ENCODE results near the gene PRMT7.

The PRMT7 gene

DNA sequence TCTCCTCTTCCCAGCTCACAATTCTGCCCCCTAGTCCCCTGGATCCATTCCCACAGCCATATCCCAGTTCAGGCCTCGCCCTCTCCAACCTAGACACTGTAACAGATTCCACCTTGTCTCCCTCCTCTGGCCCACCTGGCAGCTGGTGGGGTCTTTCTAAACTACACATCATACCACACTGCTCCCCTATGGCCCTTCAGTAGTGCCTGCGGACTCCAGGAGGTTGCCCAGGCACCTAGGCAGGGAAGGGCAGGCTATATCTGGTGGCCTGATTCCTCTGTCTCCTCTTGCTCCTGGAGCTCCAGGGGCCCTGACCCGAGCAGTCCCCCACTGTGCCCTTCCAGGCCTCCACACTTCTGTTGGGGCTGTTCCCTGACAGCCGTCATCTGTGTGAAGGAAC is 73.0 kb downstream of the PRMT7 start:
- DNase-seq (ENCODE audit: low read depth), result no peak
- TF ChIP-seq, protein P1, sequence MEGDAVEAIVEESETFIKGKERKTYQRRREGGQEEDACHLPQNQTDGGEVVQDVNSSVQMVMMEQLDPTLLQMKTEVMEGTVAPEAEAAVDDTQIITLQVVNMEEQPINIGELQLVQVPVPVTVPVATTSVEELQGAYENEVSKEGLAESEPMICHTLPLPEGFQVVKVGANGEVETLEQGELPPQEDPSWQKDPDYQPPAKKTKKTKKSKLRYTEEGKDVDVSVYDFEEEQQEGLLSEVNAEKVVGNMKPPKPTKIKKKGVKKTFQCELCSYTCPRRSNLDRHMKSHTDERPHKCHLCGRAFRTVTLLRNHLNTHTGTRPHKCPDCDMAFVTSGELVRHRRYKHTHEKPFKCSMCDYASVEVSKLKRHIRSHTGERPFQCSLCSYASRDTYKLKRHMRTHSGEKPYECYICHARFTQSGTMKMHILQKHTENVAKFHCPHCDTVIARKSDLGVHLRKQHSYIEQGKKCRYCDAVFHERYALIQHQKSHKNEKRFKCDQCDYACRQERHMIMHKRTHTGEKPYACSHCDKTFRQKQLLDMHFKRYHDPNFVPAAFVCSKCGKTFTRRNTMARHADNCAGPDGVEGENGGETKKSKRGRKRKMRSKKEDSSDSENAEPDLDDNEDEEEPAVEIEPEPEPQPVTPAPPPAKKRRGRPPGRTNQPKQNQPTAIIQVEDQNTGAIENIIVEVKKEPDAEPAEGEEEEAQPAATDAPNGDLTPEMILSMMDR (IDR thresholded peaks at IDR 0.05; ENCODE audit: low read depth, low read length, missing control alignments), result no peak
- no peak overlapping the region for H3K4me3 ChIP-seq (ENCODE audit: low read depth, low read length)
- in situ Hi-C loops (cut with HindIII; ENCODE audit: low sequenced_read_pairs), result loop anchor here (5.0 kb wide), 1 partner anchor 38 kb away; no protein-coding TSS in a partner anchor

DNA sequence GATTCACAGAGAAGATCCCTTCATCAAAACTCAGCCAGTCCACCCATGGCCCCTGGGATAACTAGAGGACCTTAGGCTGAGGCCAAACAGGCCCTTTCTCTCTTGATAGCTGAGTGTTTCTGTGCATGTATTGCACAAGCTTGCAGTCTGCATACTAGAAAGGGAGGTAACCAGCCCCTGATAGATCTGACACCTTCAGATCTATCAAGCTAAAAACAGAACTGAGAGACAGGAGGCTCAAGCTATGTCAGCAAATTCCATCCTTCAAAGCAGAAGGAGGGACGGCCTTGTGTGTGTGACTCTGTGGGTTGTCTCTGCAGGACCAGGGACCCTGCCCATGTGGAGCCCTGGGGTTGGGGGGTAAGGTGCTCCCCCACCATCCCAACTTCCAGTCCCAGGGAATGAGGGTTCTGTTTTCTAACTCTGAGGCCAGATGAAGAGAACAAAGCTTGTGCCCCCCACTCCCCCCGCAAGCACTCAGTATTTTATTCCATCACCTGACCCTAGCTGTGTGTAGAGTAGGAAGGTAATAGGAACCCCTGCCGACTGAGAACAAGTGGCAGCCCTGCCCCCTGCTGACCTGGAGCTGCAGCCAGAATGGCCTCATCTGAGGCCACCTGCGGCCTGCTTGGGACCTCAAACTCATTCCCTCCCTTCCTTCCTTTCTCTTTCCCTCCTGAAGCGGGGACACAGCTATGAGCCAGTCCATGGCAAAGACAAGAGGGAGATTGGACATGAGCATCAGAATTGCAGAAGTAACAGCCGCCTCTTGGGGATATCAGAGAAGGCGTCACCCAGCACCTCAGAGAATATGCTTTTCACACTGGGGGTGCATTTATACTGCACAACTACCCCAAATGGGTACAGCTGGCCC is 73.7 kb downstream of the PRMT7 start:
- DNase-seq (ENCODE audit: low read depth), result no peak
- H3K4me3 ChIP-seq (ENCODE audit: low read depth, low read length), result no peak overlapping the region
- TF ChIP-seq, protein P1 (IDR thresholded peaks at IDR 0.05; ENCODE audit: low read depth, low read length, missing control alignments), result no peak
- in situ Hi-C loops (cut with HindIII; ENCODE audit: low sequenced_read_pairs), result loop anchor here (5.0 kb wide), 1 partner anchor 38 kb away; no protein-coding TSS in a partner anchor

DNA sequence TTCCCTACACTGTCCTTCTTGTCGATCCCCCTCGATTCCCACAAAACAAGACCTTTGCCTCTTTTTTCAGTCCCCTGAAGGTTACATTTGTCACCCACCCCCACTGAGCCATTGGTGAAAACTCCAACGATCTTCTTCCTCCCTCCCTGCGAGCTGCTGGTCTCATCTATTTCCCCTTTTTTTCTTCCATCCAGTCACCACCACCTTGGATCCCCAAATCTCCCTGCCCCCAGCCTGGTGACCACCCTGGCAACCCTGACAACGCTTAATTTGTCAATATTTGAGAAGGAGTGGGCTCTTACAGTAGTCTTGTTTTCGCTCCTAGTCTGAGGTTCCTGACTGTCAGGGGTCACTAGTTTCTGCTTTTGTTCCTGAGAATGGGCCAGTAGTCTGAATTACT is 74.6 kb downstream of the PRMT7 start:
- no peak for DNase-seq (ENCODE audit: low read depth)
- TF ChIP-seq, protein P1 (IDR thresholded peaks at IDR 0.05; ENCODE audit: low read depth, low read length, missing control alignments), result no peak
- in situ Hi-C loops (cut with HindIII; ENCODE audit: low sequenced_read_pairs), result no loop called here
- no peak overlapping the region for H3K4me3 ChIP-seq (ENCODE audit: low read depth, low read length)

DNA sequence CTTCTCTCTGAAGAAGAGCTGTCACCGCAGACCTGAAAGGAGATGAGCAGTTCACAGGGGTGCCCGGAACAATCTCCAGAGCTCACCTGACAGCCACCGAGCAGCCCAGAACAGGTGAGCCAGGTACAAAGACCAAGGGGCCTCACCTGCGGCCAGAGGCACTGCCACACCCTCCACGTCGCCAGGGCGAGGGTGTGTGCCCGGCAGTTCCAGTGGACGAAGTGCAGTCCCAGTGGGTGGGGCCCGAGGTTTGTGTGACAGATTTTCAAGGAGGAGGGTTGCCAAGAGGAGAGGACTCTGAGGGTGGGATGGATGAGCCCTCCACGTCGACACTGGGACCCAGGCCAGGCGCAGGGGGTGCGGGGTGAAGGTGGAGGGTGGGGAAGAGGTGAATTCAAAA is 75.8 kb downstream of the PRMT7 start:
- TF ChIP-seq, protein P1 (IDR thresholded peaks at IDR 0.05; ENCODE audit: low read depth, low read length, missing control alignments), result no peak
- no peak for DNase-seq (ENCODE audit: low read depth)
- no peak overlapping the region for H3K4me3 ChIP-seq (ENCODE audit: low read depth, low read length)
- in situ Hi-C loops (cut with HindIII; ENCODE audit: low sequenced_read_pairs), result no loop called here

DNA sequence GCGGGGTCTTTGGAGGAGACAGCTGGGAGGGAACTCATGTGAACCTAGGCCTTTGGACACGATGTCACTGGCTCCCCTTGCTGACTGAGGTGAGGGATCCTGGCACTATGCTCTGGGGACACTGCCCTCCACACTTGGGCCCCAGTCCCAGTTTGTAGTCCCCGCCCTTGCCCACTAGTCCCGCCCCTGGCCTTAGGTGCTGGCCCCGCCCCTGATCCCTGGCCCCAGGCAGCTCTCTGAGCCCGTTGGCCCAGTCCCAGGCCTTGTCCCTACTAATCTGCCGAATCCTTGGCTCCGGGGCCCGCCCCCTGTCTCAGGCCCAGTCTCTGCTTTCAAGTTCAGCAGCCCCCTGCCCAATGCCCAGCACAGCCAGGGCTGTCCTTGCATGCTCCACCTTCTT is 76.5 kb downstream of the PRMT7 start:
- in situ Hi-C loops (cut with HindIII; ENCODE audit: low sequenced_read_pairs), result no loop called here
- no peak for DNase-seq (ENCODE audit: low read depth)
- H3K4me3 ChIP-seq (ENCODE audit: low read depth, low read length), result no peak overlapping the region
- TF ChIP-seq, protein P1 (IDR thresholded peaks at IDR 0.05; ENCODE audit: low read depth, low read length, missing control alignments), result no peak

DNA sequence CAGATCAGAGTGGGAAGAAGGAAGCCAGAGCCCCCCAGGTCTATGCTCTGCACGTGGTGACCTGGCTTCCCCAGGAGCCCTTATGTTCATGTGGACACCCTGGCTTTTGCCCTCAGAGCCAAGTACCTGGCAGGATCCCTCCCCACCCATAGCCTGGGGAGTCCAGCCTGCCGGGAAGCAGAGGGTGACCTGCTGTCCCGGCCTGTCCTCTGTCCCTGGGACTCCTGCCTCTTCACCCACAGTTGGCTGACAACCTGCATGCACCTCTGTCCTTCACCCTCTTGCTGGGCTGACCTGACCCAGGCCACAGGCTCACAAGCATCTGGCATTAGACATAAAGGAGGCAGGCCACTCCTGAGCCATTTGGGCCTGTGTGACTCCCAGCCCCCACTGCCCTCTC is 77.3 kb downstream of the PRMT7 start:
- DNase-seq (ENCODE audit: low read depth), result no peak

More for the DNA sequence above, 77.3 kb downstream of the PRMT7 start:
- in situ Hi-C loops (cut with HindIII; ENCODE audit: low sequenced_read_pairs), result no loop called here
- no peak overlapping the region for H3K4me3 ChIP-seq (ENCODE audit: low read depth, low read length)
- TF ChIP-seq, protein P1 (IDR thresholded peaks at IDR 0.05; ENCODE audit: low read depth, low read length, missing control alignments), result no peak
